OCI-LY3 (cell line): Measurements from ENCODE around the gene PCSK1.

Experiments used
- H2AFZ ChIP-seq: fragments of 200-600, 300-600 bp; shearing (Covaris generic); 2 replicates; pipeline ENCODE4 v1.6.0; 2014; ENCODE audit warnings: antibody characterized with exemption, low read depth, low read length
- H3K27ac ChIP-seq: fragments of 200-600, 300-600 bp; sonication (generic); 2 replicates; pipeline ENCODE4 v1.5.1; 2014; ENCODE audit warnings: mild to moderate bottlenecking, low read length, moderate library complexity, mixed read lengths
- H3K27me3 ChIP-seq: fragments of 200-600, 300-600 bp; sonication (generic); 2 replicates; pipeline ENCODE4 v1.6.1; 2014; ENCODE audit warnings: low read depth, low read length, mixed read lengths
- H3K36me3 ChIP-seq: fragments of 200-600, 300-600 bp; sonication (generic); replicated peaks from 2 replicates; pipeline ENCODE3; 2014; ENCODE audit warnings: low read depth, low read length, mixed read lengths
- H3K4me1 ChIP-seq: fragments of 300-600, 200-600 bp; sonication (generic); 2 replicates; pipeline ENCODE4 v1.6.1; 2014; ENCODE audit warnings: low read length, mixed read lengths
- H3K4me2 ChIP-seq: fragments of 200-600, 300-600 bp; sonication (generic); 2 replicates; pipeline ENCODE4 v1.6.1; 2014; ENCODE audit warnings: low read length, mixed read lengths
- H3K4me3 ChIP-seq: fragments of 300-600, 200-600 bp; sonication (generic); 2 replicates; pipeline ENCODE4 v1.5.1; 2014; ENCODE audit warnings: antibody characterized with exemption, mild to moderate bottlenecking, low read length, moderate library complexity
- H3K79me2 ChIP-seq: fragments of 300-600, 200-600 bp; shearing (Covaris generic); 2 replicates; pipeline ENCODE4 v1.6.1; 2014; ENCODE audit warnings: mild to moderate bottlenecking, low read length, mixed read lengths
- H3K9ac ChIP-seq: fragments of 300-600, 200-600 bp; shearing (Covaris generic); 2 replicates; pipeline ENCODE4 v1.6.0; 2014; ENCODE audit warnings: mild to moderate bottlenecking, low read length, moderate library complexity
- H3K9me3 ChIP-seq: fragments of 200-600, 300-600 bp; shearing (Covaris generic); 2 replicates; pipeline ENCODE4 v1.6.1; 2014; ENCODE audit warnings: low read length, mixed read lengths; ENCODE audit not compliant: insufficient read depth
- H4K20me1 ChIP-seq: fragments of 200-600, 300-600 bp; sonication (generic); 2 replicates; pipeline ENCODE4 v1.6.1; 2016; ENCODE audit warnings: low read length, mixed read lengths; ENCODE audit not compliant: insufficient read depth
- EZH2phosphoT487 ChIP-seq: fragments of 200-600 bp; shearing (Covaris generic); IDR thresholded peaks from 2 replicates; pipeline ENCODE4 v1.6.1; 2018; ENCODE audit warnings: antibody characterized with exemption, mixed run types, low read depth
- TF ChIP-seq, protein P1 (sequence below): fragments of 200-600, 300-600 bp; sonication (generic); IDR thresholded peaks from 2 replicates; pipeline ENCODE4 v1.5.1; 2014; ENCODE audit warnings: antibody characterized with exemption, low read length, low read depth

The PCSK1 gene

DNA sequence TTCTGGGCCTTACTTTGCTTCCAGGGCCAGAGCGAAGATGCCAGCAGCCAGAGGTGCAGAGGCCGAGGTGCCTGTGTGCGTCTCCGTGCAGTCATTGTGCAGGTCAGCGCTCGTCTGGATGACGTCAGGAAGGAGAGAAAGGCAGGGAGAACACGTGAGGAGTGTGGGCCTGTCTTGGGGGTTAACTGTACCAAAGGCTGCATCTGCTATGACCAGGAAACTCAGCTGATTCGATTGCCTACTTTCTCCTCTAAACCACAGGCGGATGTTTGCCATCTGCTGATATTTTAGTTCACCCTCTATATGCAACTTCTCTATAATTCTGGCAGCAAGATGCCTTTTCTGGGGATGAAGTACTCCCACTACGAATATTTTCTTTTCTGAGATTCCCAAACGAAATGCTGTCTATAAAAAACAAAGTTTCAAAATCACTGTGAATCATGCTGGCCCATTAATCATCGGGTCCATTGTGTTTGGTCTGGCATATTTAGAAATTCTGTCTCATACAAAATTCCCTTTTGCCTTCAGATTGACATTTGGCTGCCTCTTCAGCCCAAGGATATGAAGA lies 24.8 kb downstream of the PCSK1 start:
- no peak overlapping the region for H3K4me3 ChIP-seq
- H3K79me2 ChIP-seq: no peaks in the 10 kb centered on the region
- TF ChIP-seq EZH2phosphoT487: no peak
- TF ChIP-seq, protein P1, sequence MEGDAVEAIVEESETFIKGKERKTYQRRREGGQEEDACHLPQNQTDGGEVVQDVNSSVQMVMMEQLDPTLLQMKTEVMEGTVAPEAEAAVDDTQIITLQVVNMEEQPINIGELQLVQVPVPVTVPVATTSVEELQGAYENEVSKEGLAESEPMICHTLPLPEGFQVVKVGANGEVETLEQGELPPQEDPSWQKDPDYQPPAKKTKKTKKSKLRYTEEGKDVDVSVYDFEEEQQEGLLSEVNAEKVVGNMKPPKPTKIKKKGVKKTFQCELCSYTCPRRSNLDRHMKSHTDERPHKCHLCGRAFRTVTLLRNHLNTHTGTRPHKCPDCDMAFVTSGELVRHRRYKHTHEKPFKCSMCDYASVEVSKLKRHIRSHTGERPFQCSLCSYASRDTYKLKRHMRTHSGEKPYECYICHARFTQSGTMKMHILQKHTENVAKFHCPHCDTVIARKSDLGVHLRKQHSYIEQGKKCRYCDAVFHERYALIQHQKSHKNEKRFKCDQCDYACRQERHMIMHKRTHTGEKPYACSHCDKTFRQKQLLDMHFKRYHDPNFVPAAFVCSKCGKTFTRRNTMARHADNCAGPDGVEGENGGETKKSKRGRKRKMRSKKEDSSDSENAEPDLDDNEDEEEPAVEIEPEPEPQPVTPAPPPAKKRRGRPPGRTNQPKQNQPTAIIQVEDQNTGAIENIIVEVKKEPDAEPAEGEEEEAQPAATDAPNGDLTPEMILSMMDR: no peak
- no peaks in the 10 kb centered on the region for H3K9me3 ChIP-seq
- no peaks in the 10 kb centered on the region for H3K27me3 ChIP-seq
- H3K9ac ChIP-seq: no peak overlapping the region
- H4K20me1 ChIP-seq: no peaks in the 10 kb centered on the region
- no peak overlapping the region for H3K4me2 ChIP-seq
- no peak overlapping the region for H2AFZ ChIP-seq
- no peaks in the 10 kb centered on the region for H3K4me1 ChIP-seq
- no peak overlapping the region for H3K27ac ChIP-seq
- H3K36me3 ChIP-seq: no peaks in the 10 kb centered on the region

DNA sequence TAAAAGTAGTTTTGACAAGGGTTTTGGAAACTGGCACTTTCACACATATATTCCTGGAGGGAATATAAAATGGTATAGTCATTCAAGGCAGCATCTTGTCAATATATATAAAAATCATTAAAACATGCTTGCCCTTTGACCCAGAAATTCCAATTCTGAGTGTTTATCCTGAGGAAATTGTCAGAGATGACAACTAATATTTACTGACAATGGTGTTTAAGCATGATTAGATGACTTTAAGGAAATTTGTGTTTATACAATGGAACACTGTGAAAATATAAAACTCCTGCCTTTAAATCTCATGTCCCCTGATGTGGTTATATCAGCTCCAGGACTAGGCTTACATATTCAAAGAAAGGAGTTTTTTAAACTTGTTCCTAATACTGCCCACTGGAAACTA lies 25.6 kb downstream of the PCSK1 start:
- Histone ChIP-seq H3K27ac (no peak overlapping the region), H3K36me3 (no peaks in the 10 kb centered on the region), H3K9ac (no peak overlapping the region), H4K20me1 (no peaks in the 10 kb centered on the region), H3K9me3 (no peaks in the 10 kb centered on the region), H3K4me3 (no peak overlapping the region), H3K4me1 (no peaks in the 10 kb centered on the region), H3K27me3 (no peaks in the 10 kb centered on the region), H3K4me2 (no peak overlapping the region), H2AFZ (no peak overlapping the region), H3K79me2 (no peaks in the 10 kb centered on the region)
- no peak for TF ChIP-seq EZH2phosphoT487
- TF ChIP-seq, protein P1: no peak

DNA sequence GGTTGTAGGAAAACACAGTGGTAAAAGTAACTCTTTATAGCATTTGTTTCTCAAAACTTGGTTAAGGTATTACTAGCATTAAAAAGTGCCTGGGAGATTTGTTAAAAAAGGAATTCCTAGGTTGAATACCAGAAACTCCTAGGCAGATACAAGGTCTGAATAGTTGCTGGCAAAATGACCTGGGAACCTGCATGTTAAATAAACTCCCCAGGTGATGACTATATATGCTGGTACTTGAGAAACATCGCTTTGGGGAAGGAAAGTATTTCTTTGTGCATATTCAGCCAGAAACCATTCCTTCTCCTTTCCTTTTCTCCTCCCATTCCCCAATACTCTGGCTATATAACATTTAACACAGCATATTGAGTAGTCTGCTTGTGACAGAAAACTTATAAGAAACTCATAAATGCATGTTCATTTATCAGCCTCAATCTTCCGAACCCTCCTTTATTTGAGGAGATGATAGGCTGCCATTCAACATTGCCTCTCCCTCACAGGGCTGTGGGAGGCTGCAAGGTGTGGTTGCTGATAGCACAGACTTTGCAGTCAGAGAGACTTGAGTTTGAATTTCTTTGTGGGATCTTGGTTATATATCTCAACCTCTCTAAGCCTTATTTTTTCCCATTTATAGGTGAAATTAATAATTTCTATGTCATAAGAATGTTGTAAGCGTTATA lies 28.7 kb downstream of the PCSK1 start:
- H3K9ac ChIP-seq: no peak overlapping the region
- no peaks in the 10 kb centered on the region for H3K36me3 ChIP-seq
- no peaks in the 10 kb centered on the region for H4K20me1 ChIP-seq
- H3K9me3 ChIP-seq: no peaks in the 10 kb centered on the region
- TF ChIP-seq EZH2phosphoT487: no peak
- TF ChIP-seq, protein P1: no peak
- no peaks in the 10 kb centered on the region for H3K27me3 ChIP-seq
- no peak overlapping the region for H3K4me2 ChIP-seq
- no peaks in the 10 kb centered on the region for H3K79me2 ChIP-seq
- H2AFZ ChIP-seq: no peak overlapping the region
- H3K4me3 ChIP-seq: no peak overlapping the region
- H3K27ac ChIP-seq: no peak overlapping the region
- no peaks in the 10 kb centered on the region for H3K4me1 ChIP-seq

DNA sequence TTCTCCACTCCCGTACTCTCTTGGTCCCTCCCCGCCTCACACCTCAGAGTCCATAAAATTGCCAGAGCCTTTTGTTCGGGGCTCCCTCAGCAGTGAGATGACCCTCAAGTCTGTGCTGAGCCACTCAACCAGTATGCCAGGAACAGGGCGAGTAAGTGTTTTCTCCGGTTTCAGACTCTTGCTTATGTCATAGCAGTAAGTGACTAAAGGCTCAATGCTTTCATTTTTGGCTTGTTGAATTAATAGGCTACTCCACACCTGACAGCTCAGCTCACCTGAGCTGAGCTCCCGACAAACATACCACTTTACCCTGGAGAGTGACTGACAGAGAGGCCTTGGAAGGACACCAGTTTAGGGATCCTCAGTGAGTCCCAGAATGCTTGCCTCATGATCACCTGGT lies 30.5 kb downstream of the PCSK1 start:
- Histone ChIP-seq H3K4me3 (no peak overlapping the region), H3K27me3 (no peaks in the 10 kb centered on the region), H2AFZ (no peak overlapping the region), H3K9ac (no peak overlapping the region), H3K79me2 (no peaks in the 10 kb centered on the region), H4K20me1 (no peaks in the 10 kb centered on the region), H3K9me3 (no peaks in the 10 kb centered on the region), H3K36me3 (no peaks in the 10 kb centered on the region), H3K27ac (no peak overlapping the region), H3K4me2 (no peak overlapping the region), H3K4me1 (no peaks in the 10 kb centered on the region)
- no peak for TF ChIP-seq EZH2phosphoT487
- TF ChIP-seq, protein P1: no peak
